HFF-Myc (cell line): Measurements from ENCODE around the gene NDUFAF8.
"Not testable (repeated sequence)": the region's sequence is repeated elsewhere in the genome, so short reads cannot be mapped to it uniquely, and the experiment has no call there.

Experiments
- DNase-seq: peaks from one replicate; pipeline ENCODE4 v3.0.0-alpha.2; 2011; ENCODE audit warnings: low read depth; ENCODE audit errors: extremely low read depth
- H3K4me3 ChIP-seq: replicated peaks from 2 replicates; pipeline ENCODE4 v1.5.1; 2011; ENCODE audit warnings: low read depth, mild to moderate bottlenecking, control low read depth, low read length
- TF ChIP-seq, protein P1 (sequence below): IDR thresholded peaks from 2 replicates; pipeline ENCODE4 v1.5.1; 2012; ENCODE audit warnings: mild to moderate bottlenecking, low read depth, low read length, control low read depth; ENCODE audit errors: missing control alignments

Gene NDUFAF8

DNA sequence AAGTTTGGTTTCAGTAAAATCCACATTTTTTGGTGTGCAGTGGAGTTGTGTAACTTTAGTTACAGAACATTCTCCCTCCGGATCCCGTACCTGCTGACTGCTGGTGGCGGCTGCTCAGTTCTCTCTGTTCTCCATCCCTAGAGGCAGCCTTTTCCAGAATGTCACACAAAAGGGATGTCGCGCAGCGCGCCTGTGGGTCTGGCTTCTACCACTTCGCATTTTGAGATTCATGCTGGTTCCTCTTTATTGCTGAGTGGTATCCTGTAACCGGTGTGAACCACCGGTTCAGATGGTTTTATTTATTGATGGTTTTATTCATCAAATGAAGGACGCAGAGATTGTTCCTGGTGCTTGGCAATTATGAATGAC, 15.4 kb upstream of the NDUFAF8 start:
- TF ChIP-seq, protein P1, sequence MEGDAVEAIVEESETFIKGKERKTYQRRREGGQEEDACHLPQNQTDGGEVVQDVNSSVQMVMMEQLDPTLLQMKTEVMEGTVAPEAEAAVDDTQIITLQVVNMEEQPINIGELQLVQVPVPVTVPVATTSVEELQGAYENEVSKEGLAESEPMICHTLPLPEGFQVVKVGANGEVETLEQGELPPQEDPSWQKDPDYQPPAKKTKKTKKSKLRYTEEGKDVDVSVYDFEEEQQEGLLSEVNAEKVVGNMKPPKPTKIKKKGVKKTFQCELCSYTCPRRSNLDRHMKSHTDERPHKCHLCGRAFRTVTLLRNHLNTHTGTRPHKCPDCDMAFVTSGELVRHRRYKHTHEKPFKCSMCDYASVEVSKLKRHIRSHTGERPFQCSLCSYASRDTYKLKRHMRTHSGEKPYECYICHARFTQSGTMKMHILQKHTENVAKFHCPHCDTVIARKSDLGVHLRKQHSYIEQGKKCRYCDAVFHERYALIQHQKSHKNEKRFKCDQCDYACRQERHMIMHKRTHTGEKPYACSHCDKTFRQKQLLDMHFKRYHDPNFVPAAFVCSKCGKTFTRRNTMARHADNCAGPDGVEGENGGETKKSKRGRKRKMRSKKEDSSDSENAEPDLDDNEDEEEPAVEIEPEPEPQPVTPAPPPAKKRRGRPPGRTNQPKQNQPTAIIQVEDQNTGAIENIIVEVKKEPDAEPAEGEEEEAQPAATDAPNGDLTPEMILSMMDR, result no peak

DNA sequence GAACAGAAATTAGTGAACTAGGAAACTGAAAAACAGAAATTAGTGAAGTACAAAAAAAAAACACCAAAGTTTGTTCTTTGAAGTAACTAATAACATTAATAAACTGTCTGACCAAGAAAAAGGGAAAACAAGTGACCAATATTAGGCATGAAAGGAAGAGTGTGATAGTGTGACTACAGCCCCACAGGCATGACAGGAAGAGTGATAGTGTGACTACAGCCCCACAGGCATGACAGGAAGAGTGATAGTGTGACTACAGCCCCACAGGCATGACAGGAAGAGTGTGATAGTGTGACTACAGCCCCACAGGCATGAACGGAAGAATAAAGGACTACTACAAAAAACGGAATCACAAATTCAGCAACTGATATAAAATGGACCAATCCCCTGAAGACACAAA, 11.5 kb upstream of the NDUFAF8 start:
- not testable (repeated sequence) for H3K4me3 ChIP-seq, DNase-seq

More for the DNA sequence above, 15.4 kb upstream of the NDUFAF8 start:
- peak overlapping the region; percentile 36 for H3K4me3 ChIP-seq
- DNase-seq, result no peak

DNA sequence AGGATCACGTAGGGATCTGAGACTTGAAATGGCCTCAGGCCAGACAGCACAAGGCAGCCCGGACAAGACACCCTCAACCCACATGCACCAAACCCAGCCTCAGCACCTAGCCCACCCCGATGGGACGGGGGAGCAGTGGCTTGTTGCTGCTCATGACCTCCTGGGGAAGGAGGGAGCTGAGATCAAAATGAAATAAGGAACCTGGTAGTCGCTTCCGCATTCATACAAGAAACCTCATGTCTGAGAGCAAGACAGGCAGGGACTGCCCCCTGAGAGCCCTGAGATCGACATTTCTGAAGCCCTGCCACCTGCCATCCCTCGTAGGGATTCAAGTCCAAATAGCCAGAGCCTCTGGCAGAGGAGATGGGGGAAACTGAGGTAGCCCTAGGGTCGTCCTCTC, 10.7 kb upstream of the NDUFAF8 start:
- no peak for DNase-seq
- TF ChIP-seq, protein P1, result no peak
- H3K4me3 ChIP-seq, result no peak overlapping the region

DNA sequence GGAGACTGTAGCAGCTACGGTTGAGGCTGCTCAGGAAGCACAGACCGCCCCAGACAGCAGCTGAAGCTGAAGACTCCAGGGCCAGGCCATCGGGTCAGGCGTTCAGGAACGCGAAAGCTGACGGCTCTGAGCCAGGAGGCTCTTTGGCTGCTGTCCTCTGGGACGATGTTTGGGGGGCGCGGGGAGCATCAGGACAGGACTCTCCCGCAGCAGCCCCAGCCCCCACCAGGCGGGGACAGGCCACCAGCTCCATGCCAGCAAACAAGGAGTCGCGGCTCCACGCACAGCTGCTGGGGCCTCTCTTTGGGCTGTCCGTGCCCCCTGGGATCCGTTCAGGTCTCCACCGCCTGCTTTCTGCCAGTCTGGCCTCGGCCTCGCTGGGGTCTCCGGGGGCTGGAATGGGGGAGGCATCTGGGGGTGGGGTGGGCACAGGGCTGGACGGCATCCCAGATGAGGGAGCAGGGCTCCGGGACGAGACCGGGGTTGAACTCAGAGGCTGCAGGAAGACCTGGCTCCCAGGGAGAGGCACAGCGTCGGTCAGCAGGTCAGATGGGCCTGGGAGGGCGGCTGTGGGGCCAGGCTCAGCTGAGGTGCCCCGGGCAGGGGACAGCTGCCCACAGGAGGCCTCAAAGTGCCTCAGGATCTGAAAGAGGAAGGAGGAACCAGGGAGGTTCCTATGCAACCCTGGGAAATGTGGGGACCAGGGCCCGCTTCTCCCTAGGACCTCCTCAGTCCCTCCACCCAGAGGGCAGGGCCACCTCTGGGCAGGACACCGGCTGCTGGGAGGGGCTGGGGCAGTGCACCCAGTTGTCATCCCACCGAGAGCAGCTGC, 10.1 kb upstream of the NDUFAF8 start:
- TF ChIP-seq, protein P1, result no peak
- DNase-seq, result no peak
- H3K4me3 ChIP-seq, result no peak overlapping the region

DNA sequence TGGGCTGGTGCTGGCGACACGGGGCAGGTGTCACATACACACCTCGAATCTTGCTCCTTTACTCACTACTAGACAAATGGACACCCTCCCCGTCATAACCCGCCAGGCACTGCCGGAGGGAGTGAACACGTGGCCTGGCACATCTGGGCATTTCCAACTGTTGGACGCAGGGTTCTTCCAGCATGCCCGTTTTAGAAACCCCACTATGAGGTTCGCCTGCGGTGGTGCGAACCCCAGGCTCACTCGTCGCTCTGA, 9.5 kb upstream of the NDUFAF8 start:
- H3K4me3 ChIP-seq, result no peak overlapping the region
- TF ChIP-seq, protein P1, result no peak

DNA sequence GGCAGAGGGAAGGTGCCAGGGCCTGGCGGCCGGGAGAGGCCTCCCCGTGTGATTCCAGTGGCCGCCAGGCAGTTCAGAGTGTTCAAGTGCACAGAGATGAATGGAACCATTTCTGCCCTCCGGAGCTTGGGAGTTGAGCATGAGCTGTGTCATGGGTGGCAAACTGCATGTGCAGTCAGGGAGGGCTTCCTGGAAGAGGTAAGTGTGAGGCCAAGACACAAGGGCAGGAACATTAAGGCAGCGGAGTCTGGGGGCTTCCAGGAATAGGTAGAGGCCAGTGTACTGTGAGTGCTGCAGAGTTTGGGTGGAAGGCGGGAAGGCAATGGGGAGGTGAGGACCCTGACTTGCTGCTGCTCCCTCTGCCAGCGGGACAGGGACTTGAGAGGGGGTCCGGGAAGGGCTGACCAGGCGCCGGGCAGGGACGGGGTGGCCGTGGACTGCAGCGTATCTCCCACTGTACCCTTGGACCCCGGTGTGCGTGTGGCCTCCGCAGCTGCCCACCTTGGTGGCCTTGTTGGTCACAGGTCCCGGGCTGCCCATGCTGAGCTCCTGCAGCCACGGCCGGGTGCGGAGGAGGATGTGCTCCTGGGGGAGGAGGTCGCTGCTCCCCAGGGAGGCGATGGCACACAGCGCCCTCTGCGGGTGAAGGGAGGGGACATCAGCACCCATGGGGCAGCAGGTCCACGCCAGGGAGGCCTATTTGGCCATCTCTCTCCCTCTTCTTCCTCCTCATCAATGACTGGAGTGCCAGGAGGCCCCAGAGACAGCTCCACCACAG, 8.9 kb upstream of the NDUFAF8 start:
- DNase-seq, result no peak

More for the DNA sequence above, 9.5 kb upstream of the NDUFAF8 start:
- no peak for DNase-seq

DNA sequence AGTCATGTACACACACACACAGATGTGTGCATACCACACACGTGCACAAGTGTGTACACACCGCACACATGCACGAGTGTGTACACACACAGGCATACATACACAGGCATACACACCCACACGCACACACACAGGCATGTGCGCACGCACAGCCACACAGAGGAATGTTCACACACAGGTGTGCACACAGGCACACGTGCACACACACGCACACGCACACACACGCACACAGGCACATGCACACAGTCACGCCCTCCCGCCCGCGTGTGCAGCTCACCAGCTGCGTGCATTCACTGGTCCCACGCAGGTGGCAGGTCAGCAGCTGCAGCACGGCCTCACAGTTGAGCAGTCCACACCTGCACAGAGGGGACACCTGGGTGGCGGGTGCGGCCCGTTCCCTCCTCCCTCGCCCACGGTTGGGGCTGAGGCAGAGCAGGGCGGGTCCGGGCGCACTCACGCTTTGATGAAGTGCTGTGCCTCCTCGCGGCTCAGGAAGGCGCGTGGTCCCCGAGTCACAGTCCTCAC, 7.9 kb upstream of the NDUFAF8 start:
- TF ChIP-seq, protein P1, result no peak
- DNase-seq, result no peak

More for the DNA sequence above, 8.9 kb upstream of the NDUFAF8 start:
- TF ChIP-seq, protein P1, result peak; percentile 39
- H3K4me3 ChIP-seq, result no peak overlapping the region

More for the DNA sequence above, 7.9 kb upstream of the NDUFAF8 start:
- H3K4me3 ChIP-seq, result no peak overlapping the region
